Testis (tissue), 3 donors: Measurements from ENCODE around the gene LONP1. TPM values are rescaled to one million over a fixed set of nuclear protein-coding genes. Genes with fewer than 3 reads are reported as not detected.
A peak's percentile ranks its signal among the peaks of the same experiment; 100 is the strongest.

Experiments used
- DNase-seq: peaks from one replicate; pipeline ENCODE4 v3.0.0-alpha.2; 2019
- H3K27ac ChIP-seq, 2 donors: fragments of 200-600 bp; sonication (generic); one replicate each; pipeline ENCODE4 v1.5.1; 2019
- H3K27me3 ChIP-seq: fragments of 200-600 bp; sonication (generic); one replicate; pipeline ENCODE4 v1.5.1; 2019
- H3K36me3 ChIP-seq: fragments of 200-600 bp; sonication (generic); one replicate; pipeline ENCODE4 v1.5.1; 2017; ENCODE audit warnings: low read depth; ENCODE audit errors: missing control alignments
- H3K4me1 ChIP-seq: fragments of 200-600 bp; sonication (generic); one replicate; pipeline ENCODE4 v1.5.1; 2019
- H3K4me3 ChIP-seq, 2 donors: fragments of 200-600 bp; sonication (generic); one replicate each; pipeline ENCODE4 v1.5.1; 2017 to 2019
- H3K9me3 ChIP-seq: fragments of 200-600 bp; sonication (generic); one replicate; pipeline ENCODE4 v1.5.1; 2017
- CTCF ChIP-seq, 3 experiments: fragments of 450-650 bp in 2 of 3; fragments of 200-600 bp in 1 of 3; sonication (generic) in 1 of 3; IDR thresholded peaks; one replicate each; pipeline ENCODE4 v1.5.1; 2016 to 2019; ENCODE audit warnings: antibody characterized with exemption in 3 of 3, mild to moderate bottlenecking in 2 of 3, moderate library complexity in 1 of 3
- POLR2A ChIP-seq: fragments of 450-650 bp; IDR thresholded peaks from one replicate; pipeline ENCODE4 v1.6.1; 2017; ENCODE audit warnings: antibody characterized with exemption, mild to moderate bottlenecking, moderate library complexity
- WGBS, 2 donors: methylation state at CpG; one replicate each; pipeline ENCODE4 v1.1.5; 2018; 5-methylcytosine and 5-hydroxymethylcytosine counted together
- intact Hi-C: fragments of 100-400 bp; cut with DNase I; formaldehyde crosslinking; loops from one replicate; pipeline ENCODE4 v1.15.1; 2023; ENCODE audit warnings: low total_unique reads
- polyA plus RNA-seq: library from polyadenylated mRNA; stranded (reverse); fragments of 350-450 nt; fragmentation: Illumina TruSeq; extraction: RNeasy Lipid Tissue Mini Kit (QIAGEN cat#74804); gene quantifications from one replicate; pipeline ENCODE4 v1.2.3, GENCODE V29; 2014; ENCODE audit warnings: low read depth, low replicate concordance; ENCODE audit not compliant: insufficient read depth
- total RNA-seq, 2 donors: library from RNA; depleted of rRNA; stranded (reverse); fragments of >200 nt; gene quantifications; one replicate each; pipeline ENCODE4 v1.2.3, GENCODE V29; 2016

Gene LONP1
- total and polyA plus RNA-seq, 3 donors from 2014 or later = 48.1 to 133 (median 100) TPM

DNA sequence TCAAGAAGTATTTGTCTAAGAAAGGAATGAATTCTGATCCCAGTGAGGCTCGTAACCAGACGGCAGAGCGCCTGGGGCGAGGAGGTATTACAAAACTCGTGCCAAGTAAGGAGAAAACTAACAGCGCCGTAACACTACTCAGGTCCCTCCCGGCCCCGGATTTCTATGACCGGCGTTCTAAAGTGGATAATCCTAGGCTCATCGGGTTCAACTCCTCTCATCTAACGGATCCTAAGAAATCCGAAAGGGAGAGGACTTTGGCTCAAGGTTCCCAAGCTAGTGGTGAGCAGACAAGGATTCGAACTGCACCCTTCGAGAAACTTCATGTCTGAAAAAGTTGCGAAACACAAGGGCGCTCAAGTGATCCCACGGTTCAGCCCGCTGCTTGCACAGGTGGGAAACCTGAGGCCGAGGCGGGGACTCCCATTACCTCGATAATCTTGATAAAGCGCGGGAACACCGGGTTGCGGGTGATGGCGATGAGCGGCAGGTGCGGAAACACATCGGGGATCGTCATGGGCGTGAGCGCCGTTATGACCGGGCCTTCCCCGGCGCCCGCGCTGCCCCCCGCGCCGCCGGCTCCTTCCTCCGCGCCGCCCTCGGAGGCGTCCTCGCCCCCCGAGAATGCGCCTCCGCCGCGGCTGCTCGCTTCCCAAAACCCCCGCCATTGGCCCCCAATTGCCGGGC lies 529 bp downstream of the LONP1 start:
- TF ChIP-seq POLR2A (no peak), CTCF (IDR thresholded peaks at IDR 0.05) (no peak)

DNA sequence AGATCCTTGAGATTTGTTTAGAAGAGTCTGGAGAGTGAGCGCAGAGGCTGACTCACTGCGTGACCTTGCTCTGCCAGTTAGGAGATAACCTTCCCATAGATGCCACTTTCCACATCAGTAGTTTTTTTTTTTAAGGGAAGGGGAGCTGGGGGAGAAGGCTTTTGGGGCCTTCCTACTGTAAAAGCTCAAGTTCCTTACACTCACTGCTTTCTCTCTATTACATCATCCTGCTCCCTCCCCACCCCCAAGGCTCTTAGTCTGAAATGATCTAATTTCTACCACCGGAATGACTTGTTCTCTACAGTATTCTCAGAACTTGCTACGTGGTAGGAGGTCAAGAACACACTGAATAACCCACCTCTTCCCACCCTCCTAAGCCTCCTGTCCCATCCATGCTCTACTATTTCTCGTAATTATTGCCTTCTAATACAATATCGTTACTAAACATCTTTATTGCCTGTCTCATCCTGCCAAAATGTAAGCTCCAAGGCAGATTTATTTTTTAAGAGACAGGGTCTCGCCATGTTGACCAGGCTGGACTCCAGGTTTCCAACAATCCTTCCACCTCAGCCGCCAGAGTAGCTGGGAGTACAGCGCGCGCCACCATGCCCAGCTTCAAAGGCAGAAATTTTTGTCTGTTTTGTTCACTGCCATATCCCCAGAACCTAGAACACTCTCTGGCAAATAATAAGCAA lies 1.2 kb downstream of the LONP1 start:
- H3K9me3 ChIP-seq = no peaks in the 10 kb centered on the region
- peak overlapping the region in 1 of 2 donors; percentile 94 for H3K27ac ChIP-seq
- TF ChIP-seq CTCF (IDR thresholded peaks at IDR 0.05) = no peak
- no peak for TF ChIP-seq POLR2A
- peak overlapping the region; percentile 97 to 99 for H3K4me3 ChIP-seq
- 18 to 19% methylated on average over 11 of the region's 11 CpGs for WGBS, 2 donors
- no peak for DNase-seq
- peaks cover 18% of the 10 kb centered on the region for H3K4me1 ChIP-seq
- H3K36me3 ChIP-seq = no peaks in the 10 kb centered on the region
- intact Hi-C loops = no loop called here
- H3K27me3 ChIP-seq = no peaks in the 10 kb centered on the region

More for the DNA sequence above, 529 bp downstream of the LONP1 start:
- Histone ChIP-seq H3K9me3 (no peaks in the 10 kb centered on the region), H3K36me3 (no peaks in the 10 kb centered on the region), H3K4me1 (peaks cover 18% of the 10 kb centered on the region), H3K27ac (peak overlapping the region; percentile 93 to 94), H3K4me3 (peak overlapping the region; percentile 97 to 99), H3K27me3 (no peaks in the 10 kb centered on the region)
- intact Hi-C loops = no loop called here
- no peak for DNase-seq
- 0% methylated on average over 45 to 58 of the region's 58 CpGs for WGBS, 2 donors

GRCh38 chr19:5718037-5718578 lies 1.8 kb downstream of the LONP1 start:
- intact Hi-C loops = no loop called here
- no peak overlapping the region for H3K27ac ChIP-seq
- no peak for DNase-seq

GRCh38 chr19:5717215-5717935 lies 2.6 kb downstream of the LONP1 start:
- Histone ChIP-seq H3K4me3 (no peak overlapping the region), H3K27me3 (no peaks in the 10 kb centered on the region), H3K36me3 (no peaks in the 10 kb centered on the region), H3K27ac (no peak overlapping the region), H3K9me3 (no peaks in the 10 kb centered on the region), H3K4me1 (peaks cover 18% of the 10 kb centered on the region)
- no peak for TF ChIP-seq CTCF (IDR thresholded peaks at IDR 0.05)
- no peak for TF ChIP-seq POLR2A
- 62 to 70% methylated on average over 8 of the region's 8 CpGs for WGBS, 2 donors
- intact Hi-C loops = no loop called here
- no peak for DNase-seq

More at GRCh38 chr19:5718037-5718578, 1.8 kb downstream of the LONP1 start:
- no peaks in the 10 kb centered on the region for H3K27me3 ChIP-seq
- 49 to 57% methylated on average over 14 of the region's 14 CpGs for WGBS, 2 donors
- no peak for TF ChIP-seq POLR2A
- no peak for TF ChIP-seq CTCF (IDR thresholded peaks at IDR 0.05)
- peaks cover 18% of the 10 kb centered on the region for H3K4me1 ChIP-seq
- no peak overlapping the region for H3K4me3 ChIP-seq
- H3K9me3 ChIP-seq = no peaks in the 10 kb centered on the region
- no peaks in the 10 kb centered on the region for H3K36me3 ChIP-seq
